Muscle of leg (tissue), 11 donors: Measurements from ENCODE around the gene GPT2. TPM values are rescaled to one million over a fixed set of nuclear protein-coding genes. Genes with fewer than 3 reads are reported as not detected.

ENCODE experiments used
- DNase-seq: peaks from one replicate; pipeline ENCODE4 v3.0.0; 2013
- H3K27ac ChIP-seq: one replicate; pipeline ENCODE4 v1.5.1; 2013; ENCODE audit warnings: mild to moderate bottlenecking, low read length, control low read depth
- H3K27me3 ChIP-seq: one replicate; pipeline ENCODE4 v1.6.1; 2013; ENCODE audit warnings: low read length; ENCODE audit not compliant: control insufficient read depth, insufficient read depth
- H3K36me3 ChIP-seq: one replicate; pipeline ENCODE4 v1.6.1; 2013; ENCODE audit warnings: low read length; ENCODE audit not compliant: control insufficient read depth, insufficient read depth
- H3K4me1 ChIP-seq: one replicate; pipeline ENCODE4 v1.6.1; 2013; ENCODE audit warnings: low read length; ENCODE audit not compliant: control insufficient read depth, insufficient read depth
- H3K4me3 ChIP-seq: one replicate; pipeline ENCODE4 v1.5.1; 2013; ENCODE audit warnings: low read length, control low read depth
- H3K9me3 ChIP-seq: replicated peaks from 2 replicates; pipeline ENCODE4 v1.6.1; 2013; ENCODE audit warnings: low read depth, low read length; ENCODE audit not compliant: control insufficient read depth
- WGBS: methylation state at CpG from one replicate; pipeline ENCODE4 v1.1.5; 2013; ENCODE audit warnings: missing lambda C conversion rate; ENCODE audit not compliant: insufficient coverage; 5-methylcytosine and 5-hydroxymethylcytosine counted together
- polyA plus RNA-seq, 8 donors: library from polyadenylated mRNA; unstranded; fragments of 120-200 nt; gene quantifications; one replicate each; pipeline versions ENCODE4 v1.2.1 to v1.2.3, GENCODE V29; 2013; ENCODE audit warnings: inconsistent platforms in 1 of 8, low replicate concordance in 1 of 8; ENCODE audit not compliant: insufficient read length in 8 of 8, insufficient read depth in 1 of 8
- total RNA-seq: library from RNA; stranded (reverse); fragments of 120-200 nt; gene quantifications from one replicate; pipeline ENCODE4 v1.2.4, GENCODE V29; 2013

Gene GPT2
- total and polyA plus RNA-seq, 9 donors: 18.9 to 37.5 (median 26.9) TPM

GRCh38 chr16:46907061-46907774 lies 23.1 kb downstream of the GPT2 start:
- no peak overlapping the region for H3K27ac ChIP-seq
- 79% methylated on average over 12 of the region's 12 CpGs for WGBS

GRCh38 chr16:46908540-46909372 lies 24.6 kb downstream of the GPT2 start:
- Histone ChIP-seq H3K4me3 (no peak overlapping the region), H3K27me3 (no peaks in the 10 kb centered on the region), H3K36me3 (peaks cover 36% of the 10 kb centered on the region), H3K27ac (peak overlapping the region; percentile 13), H3K9me3 (no peaks in the 10 kb centered on the region), H3K4me1 (no peaks in the 10 kb centered on the region)
- DNase-seq: peak; percentile 73
- WGBS: 80% methylated on average over 2 of the region's 6 CpGs

More at GRCh38 chr16:46907061-46907774, 23.1 kb downstream of the GPT2 start:
- H3K27me3 ChIP-seq: no peaks in the 10 kb centered on the region
- DNase-seq: no peak
- no peaks in the 10 kb centered on the region for H3K9me3 ChIP-seq
- peaks cover 32% of the 10 kb centered on the region for H3K36me3 ChIP-seq
- no peaks in the 10 kb centered on the region for H3K4me1 ChIP-seq
- H3K4me3 ChIP-seq: no peak overlapping the region

GRCh38 chr16:46911038-46911437 lies 26.9 kb downstream of the GPT2 start:
- no peaks in the 10 kb centered on the region for H3K27me3 ChIP-seq
- H3K4me3 ChIP-seq: no peak overlapping the region
- no peaks in the 10 kb centered on the region for H3K9me3 ChIP-seq
- 72% methylated on average over 3 of the region's 3 CpGs for WGBS
- DNase-seq: no peak
- no peak overlapping the region for H3K27ac ChIP-seq
- peaks cover 46% of the 10 kb centered on the region for H3K36me3 ChIP-seq
- H3K4me1 ChIP-seq: no peaks in the 10 kb centered on the region

- peaks cover 51% of the 10 kb centered on the region for H3K36me3 ChIP-seq
- 86% methylated on average over 2 of the region's 4 CpGs for WGBS
- no peaks in the 10 kb centered on the region for H3K27me3 ChIP-seq
- H3K9me3 ChIP-seq: no peaks in the 10 kb centered on the region
- no peaks in the 10 kb centered on the region for H3K4me1 ChIP-seq
- DNase-seq: no peak
- H3K27ac ChIP-seq: no peak overlapping the region
- H3K4me3 ChIP-seq: no peak overlapping the region
Observed at GRCh38 chr16:46911650-46912049, 27.5 kb downstream of the GPT2 start.

GRCh38 chr16:46914556-46915201 lies 30.5 kb downstream of the GPT2 start:
- 89% methylated on average over 8 of the region's 11 CpGs for WGBS

GRCh38 chr16:46915483-46916025 lies 31.4 kb downstream of the GPT2 start:
- H3K9me3 ChIP-seq: no peaks in the 10 kb centered on the region
- no peaks in the 10 kb centered on the region for H3K4me1 ChIP-seq
- peaks cover 61% of the 10 kb centered on the region for H3K36me3 ChIP-seq
- no peak overlapping the region for H3K4me3 ChIP-seq
- no peak overlapping the region for H3K27ac ChIP-seq
- DNase-seq: no peak
- no peaks in the 10 kb centered on the region for H3K27me3 ChIP-seq
- no CpG with 5 or more reads among the region's 2 CpGs for WGBS

More at GRCh38 chr16:46914556-46915201, 30.5 kb downstream of the GPT2 start:
- Histone ChIP-seq H3K4me3 (no peak overlapping the region), H3K9me3 (no peaks in the 10 kb centered on the region), H3K4me1 (no peaks in the 10 kb centered on the region), H3K27me3 (no peaks in the 10 kb centered on the region), H3K36me3 (peaks cover 63% of the 10 kb centered on the region), H3K27ac (no peak overlapping the region)
- no peak for DNase-seq

- Histone ChIP-seq H3K27me3 (no peaks in the 10 kb centered on the region), H3K36me3 (peaks cover 55% of the 10 kb centered on the region), H3K4me3 (no peak overlapping the region), H3K4me1 (no peaks in the 10 kb centered on the region), H3K9me3 (no peaks in the 10 kb centered on the region), H3K27ac (no peak overlapping the region)
- 80% methylated on average over 1 of the region's 3 CpGs for WGBS
- no peak for DNase-seq
Observed at GRCh38 chr16:46916980-46917379, 32.8 kb downstream of the GPT2 start.

GRCh38 chr16:46918400-46918799 lies 34.2 kb downstream of the GPT2 start:
- 86% methylated on average over 11 of the region's 11 CpGs for WGBS
- Histone ChIP-seq H3K36me3 (peaks cover 53% of the 10 kb centered on the region), H3K27ac (no peak overlapping the region), H3K4me1 (peaks cover 2% of the 10 kb centered on the region), H3K4me3 (no peak overlapping the region), H3K27me3 (no peaks in the 10 kb centered on the region), H3K9me3 (no peaks in the 10 kb centered on the region)
- no peak for DNase-seq

- Histone ChIP-seq H3K4me1 (peaks cover 9% of the 10 kb centered on the region), H3K27me3 (no peaks in the 10 kb centered on the region), H3K4me3 (no peak overlapping the region), H3K27ac (no peak overlapping the region), H3K9me3 (no peaks in the 10 kb centered on the region), H3K36me3 (peaks cover 60% of the 10 kb centered on the region)
- 53% methylated on average over 21 of the region's 21 CpGs for WGBS
- no peak for DNase-seq
Observed at GRCh38 chr16:46918905-46919792, 35.0 kb downstream of the GPT2 start.
